HCT116 (cell line): ENCODE results near the gene SORL1. TPM values are rescaled to one million over a fixed set of nuclear protein-coding genes. Genes with fewer than 3 reads are reported as not detected.

Source experiments
- ATAC-seq: fragments of 200-7000 bp; cut with Tn5 transposase; 2 replicates; pipeline ENCODE4 v1.9.1; 2020; ENCODE audit warnings: mild to moderate bottlenecking, moderate library complexity
- BruUV-seq: library from RNA; stranded (reverse); fragments of 400-500 nt; replicated peaks from 2 replicates; lab custom pipeline; 2021; lab: Mats Ljungman, UMichigan
- CTCF ChIA-PET: fragments of 300-600 bp; sonication (Branson Sonifier 250); formaldehyde crosslinking; loops from one replicate; lab custom pipeline; 2021; ENCODE audit warnings: antibody characterized with exemption; lab: Charles Lee
- POLR2A ChIA-PET: fragments of 300-600, 350-600 bp; sonication (Branson Sonifier 250); formaldehyde crosslinking; loops from one replicate; lab custom pipeline; 2021; ENCODE audit warnings: antibody characterized with exemption; lab: Charles Lee
- RAD21 ChIA-PET, 2 experiments: fragments of 300-600 bp; sonication (Branson Sonifier 250); formaldehyde crosslinking; loops; one replicate each; lab custom pipeline; 2023; ENCODE audit warnings: low total read pairs in 2 of 2; ENCODE audit not compliant: uncharacterized antibody in 2 of 2, unreplicated experiment in 2 of 2, low non-redundant PET in 1 of 2; lab: Charles Lee
- DNase-seq: peaks from one replicate; pipeline ENCODE4 v3.0.0-alpha.2; 2010; ENCODE audit warnings: low read depth, low spot score
- H2AFZ ChIP-seq: fragments of 200-600 bp; shearing (Covaris generic), sonication (generic); 2 replicates; pipeline ENCODE4 v1.6.1; 2017; ENCODE audit warnings: low read depth, mixed run types, mixed read lengths, antibody characterized with exemption, low read length; ENCODE audit not compliant: poor library complexity, severe bottlenecking
- H3K27ac ChIP-seq: 2 replicates; pipeline ENCODE4 v1.5.1; 2012; ENCODE audit warnings: low read depth, low read length
- H3K27me3 ChIP-seq: fragments of 200-600 bp; sonication (generic); 2 replicates; pipeline ENCODE4 v1.6.1; 2016; ENCODE audit warnings: mixed run types, low read length, mixed read lengths; ENCODE audit not compliant: insufficient read depth
- H3K36me3 ChIP-seq, 2 experiments: fragments of 200-500 bp in 1 of 2; fragments of 200-600 bp in 1 of 2; sonication (Bioruptor generic) in 1 of 2; sonication (generic) in 1 of 2; 2 replicates each; pipeline versions ENCODE4 v1.5.1 to v1.6.1; 2014 to 2016; ENCODE audit warnings: low read length in 2 of 2, inconsistent platforms in 1 of 2, mixed read lengths in 1 of 2, mixed run types in 1 of 2; ENCODE audit not compliant: insufficient read depth in 2 of 2, control insufficient read depth in 1 of 2
- H3K4me1 ChIP-seq, 2 experiments: fragments of 200-600 bp in 1 of 2; sonication (generic) in 1 of 2; 2 replicates each; pipeline versions ENCODE4 v1.5.1 to v1.6.1; 2012 to 2017; ENCODE audit warnings: low read length in 2 of 2, inconsistent platforms in 1 of 2, mild to moderate bottlenecking in 1 of 2, mixed read lengths in 1 of 2, mixed run types in 1 of 2, moderate library complexity in 1 of 2; ENCODE audit not compliant: insufficient read depth in 2 of 2, control insufficient read depth in 1 of 2
- H3K4me2 ChIP-seq: fragments of 200-600 bp; sonication (generic); 2 replicates; pipeline ENCODE4 v1.6.1; 2017; ENCODE audit warnings: mixed run types, low read length, mixed read lengths
- H3K4me3 ChIP-seq, 2 experiments: fragments of 200-600 bp in 1 of 2; sonication (generic) in 1 of 2; replicated peaks in 1 of 2; 2 replicates each; pipeline ENCODE4 v1.5.1; 2011 to 2016; ENCODE audit warnings: low read length in 2 of 2, control low read depth in 1 of 2, low read depth in 1 of 2, mild to moderate bottlenecking in 1 of 2, mixed read lengths in 1 of 2, mixed run types in 1 of 2
- H3K79me2 ChIP-seq: fragments of 200-600 bp; sonication (generic); 2 replicates; pipeline ENCODE4 v1.6.1; 2017; ENCODE audit warnings: mild to moderate bottlenecking, mixed run types, low read length, moderate library complexity, mixed read lengths; ENCODE audit not compliant: insufficient read depth
- H3K9ac ChIP-seq: fragments of 200-600 bp; sonication (generic); 2 replicates; pipeline ENCODE4 v1.6.1; 2016; ENCODE audit warnings: low read length, mixed read lengths
- H3K9me2 ChIP-seq: fragments of 200-600 bp; sonication (generic), shearing (Covaris generic); 2 replicates; pipeline ENCODE4 v1.6.1; 2017; ENCODE audit warnings: mixed run types, mild to moderate bottlenecking, moderate library complexity; ENCODE audit not compliant: insufficient read depth
- H3K9me3 ChIP-seq, 2 experiments: fragments of 200-500 bp in 1 of 2; fragments of 200-600 bp in 1 of 2; sonication (Bioruptor generic) in 1 of 2; sonication (generic) in 1 of 2; 2 replicates each; pipeline ENCODE4 v1.6.1; 2014 to 2017; ENCODE audit warnings: low read length in 2 of 2, mixed read lengths in 2 of 2, inconsistent platforms in 1 of 2, low read depth in 1 of 2, mild to moderate bottlenecking in 1 of 2, mixed run types in 1 of 2, moderate library complexity in 1 of 2; ENCODE audit not compliant: control insufficient read depth in 1 of 2, insufficient read depth in 1 of 2
- H4K20me1 ChIP-seq: fragments of 200-600 bp; sonication (generic), shearing (Covaris generic); 2 replicates; pipeline ENCODE4 v1.6.1; 2017; ENCODE audit warnings: mixed run types, mild to moderate bottlenecking, moderate library complexity; ENCODE audit not compliant: insufficient read depth
- CEBPB ChIP-seq: IDR thresholded peaks from 2 replicates; pipeline ENCODE4 v1.6.1; 2012; ENCODE audit warnings: low read depth
- ELF1 ChIP-seq: IDR thresholded peaks from 2 replicates; pipeline ENCODE4 v1.6.1; 2012; ENCODE audit warnings: low read depth, borderline replicate concordance
- EZH2 ChIP-seq: fragments of 200-600 bp; sonication (generic); IDR thresholded peaks from 2 replicates; pipeline ENCODE4 v1.6.1; 2017; ENCODE audit warnings: antibody characterized with exemption, mixed run types
- JUND ChIP-seq: IDR thresholded peaks from 2 replicates; pipeline ENCODE4 v1.6.1; 2012
- POLR2A ChIP-seq: IDR thresholded peaks from 2 replicates; pipeline ENCODE4 v1.7.0; 2011; ENCODE audit warnings: borderline replicate concordance; ENCODE audit not compliant: insufficient read depth, insufficient read length; ENCODE audit errors: extremely low read depth
- SIN3A ChIP-seq: IDR thresholded peaks from 2 replicates; pipeline ENCODE4 v1.6.1; 2012; ENCODE audit warnings: low read depth
- SP1 ChIP-seq: IDR thresholded peaks from 2 replicates; pipeline ENCODE4 v1.6.1; 2012; ENCODE audit warnings: low read depth
- TCF7L2 ChIP-seq: IDR thresholded peaks from 2 replicates; pipeline ENCODE4 v1.7.0; 2011; ENCODE audit warnings: borderline replicate concordance, inconsistent platforms; ENCODE audit not compliant: insufficient read depth, insufficient read length; ENCODE audit errors: extremely low read depth
- YY1 ChIP-seq: IDR thresholded peaks from 2 replicates; pipeline ENCODE4 v1.6.1; 2011; ENCODE audit warnings: low read length, low read depth, moderate library complexity, mild to moderate bottlenecking; ENCODE audit not compliant: insufficient replicate concordance; ENCODE audit errors: extremely low read depth
- ZBTB33 ChIP-seq: IDR thresholded peaks from 2 replicates; pipeline ENCODE4 v1.6.1; 2011; ENCODE audit warnings: mild to moderate bottlenecking, low read length, moderate library complexity; ENCODE audit not compliant: insufficient replicate concordance; ENCODE audit errors: extremely low read depth
- ZFX ChIP-seq: fragments of 450-650 bp; IDR thresholded peaks from 2 replicates; pipeline ENCODE4 v1.6.1; 2017
- intact Hi-C: fragments of 100-400 bp; cut with micrococcal nuclease; formaldehyde crosslinking; loops from 2 replicates; pipeline ENCODE4 v1.10.0; 2022
- total RNA-seq: library from RNA; stranded (reverse); gene quantifications from one replicate; pipeline ENCODE4 v1.2.1, GENCODE V29; 2021; ENCODE audit not compliant: unreplicated experiment

SORL1 gene
- total RNA-seq, 1 experiment from 2014 or later, result 17.4 TPM

GRCh38 chr11:121657146-121657545, 205.0 kb downstream of the SORL1 start:
- Histone ChIP-seq H3K4me3 (no peak overlapping the region), H2AFZ (no peak overlapping the region), H3K36me3 (no peaks in the 10 kb centered on the region), H3K4me1 (peaks cover 19 to 37% of the 10 kb centered on the region in 2 experiments), H3K27ac (no peak overlapping the region), H3K4me2 (no peak overlapping the region), H3K9me2 (no peaks in the 10 kb centered on the region), H4K20me1 (no peaks in the 10 kb centered on the region), H3K79me2 (no peaks in the 10 kb centered on the region), H3K9me3 (no peaks in the 10 kb centered on the region), H3K9ac (no peak overlapping the region), H3K27me3 (no peaks in the 10 kb centered on the region)
- DNase-seq (no peak), ATAC-seq (no peak)
- intact Hi-C loops, result loop anchor here (5.0 to 10.0 kb wide), 4 partner anchors 365 to 928 kb away; no protein-coding TSS in a partner anchor
- TF ChIP-seq EZH2, result no peak
- no peak for TF ChIP-seq ELF1
- TF ChIP-seq ZBTB33, result no peak
- TF ChIP-seq YY1, result no peak
- no peak for TF ChIP-seq SP1
- RAD21 ChIA-PET, result no interaction called here
- POLR2A ChIA-PET, result no interaction called here
- CTCF ChIA-PET, result interaction anchor here (5.5 kb wide), 1 partner anchor 848 kb away, joined by 54 read pairs; no protein-coding TSS in a partner anchor
- BruUV-seq, result no TSS peak

GRCh38 chr11:121659811-121660210, 207.7 kb downstream of the SORL1 start:
- no peaks in the 10 kb centered on the region for H3K36me3 ChIP-seq
- no peak overlapping the region for H3K27ac ChIP-seq
- no peak overlapping the region for H2AFZ ChIP-seq
- ChIA-PET POLR2A (no interaction called here), RAD21 (no interaction called here), CTCF (no interaction called here)
- intact Hi-C loops, result loop anchor here (5.0 to 10.0 kb wide), 4 partner anchors 362 to 925 kb away; no protein-coding TSS in a partner anchor
- H3K79me2 ChIP-seq, result no peaks in the 10 kb centered on the region
- TF ChIP-seq CEBPB (no peak), SIN3A (no peak), ZFX (no peak), POLR2A (no peak), JUND (no peak), TCF7L2 (no peak), EZH2 (no peak)
- ATAC-seq (no peak), DNase-seq (no peak)
- H3K9me2 ChIP-seq, result no peaks in the 10 kb centered on the region
- H3K4me1 ChIP-seq, result peaks cover 16 to 33% of the 10 kb centered on the region in 2 experiments
- no TSS peak for BruUV-seq
- no peak overlapping the region for H3K4me3 ChIP-seq
- no peaks in the 10 kb centered on the region for H3K9me3 ChIP-seq
- no peaks in the 10 kb centered on the region for H4K20me1 ChIP-seq
- H3K4me2 ChIP-seq, result no peak overlapping the region
- H3K27me3 ChIP-seq, result no peaks in the 10 kb centered on the region
- H3K9ac ChIP-seq, result no peak overlapping the region
